NCI-H2227 (cell line): ENCODE results near the gene ZDHHC7.

ENCODE experiments used
- DNase-seq: peaks from one replicate; lab custom pipeline; 2025; ENCODE audit not compliant: unreplicated experiment; lab: John Stamatoyannopoulos, UW

ZDHHC7 gene

GRCh38 chr16:84965428-84966415 is 45.6 kb downstream of the ZDHHC7 start:
- no peak for DNase-seq

- no peak for DNase-seq
These were observed 46.8 kb downstream of the ZDHHC7 start for GRCh38 chr16:84964386-84965128.

GRCh38 chr16:84963066-84963465 is 48.3 kb downstream of the ZDHHC7 start:
- no peak for DNase-seq

- no peak for DNase-seq
These were observed 50.4 kb downstream of the ZDHHC7 start for GRCh38 chr16:84960942-84961341.

- DNase-seq, result no peak
These were observed 51.4 kb downstream of the ZDHHC7 start for GRCh38 chr16:84959784-84960417.

- DNase-seq, result no peak
These were observed 52.2 kb downstream of the ZDHHC7 start for GRCh38 chr16:84959045-84959576.

- DNase-seq, result no peak
These were observed 53.5 kb downstream of the ZDHHC7 start for GRCh38 chr16:84957792-84958191.

GRCh38 chr16:84957192-84957591 is 54.1 kb downstream of the ZDHHC7 start:
- DNase-seq, result no peak

GRCh38 chr16:84955427-84955826 is 55.9 kb downstream of the ZDHHC7 start:
- DNase-seq, result no peak

GRCh38 chr16:84953190-84953746 is 58.1 kb downstream of the ZDHHC7 start:
- no peak for DNase-seq

- peak; percentile 67 for DNase-seq
These were observed 58.8 kb downstream of the ZDHHC7 start for GRCh38 chr16:84952335-84953189.

GRCh38 chr16:84950906-84951305 is 60.4 kb downstream of the ZDHHC7 start:
- no peak for DNase-seq

GRCh38 chr16:84949772-84950436 is 61.4 kb downstream of the ZDHHC7 start:
- DNase-seq, result no peak

- no peak for DNase-seq
These were observed 62.3 kb downstream of the ZDHHC7 start for GRCh38 chr16:84948851-84949610.

- DNase-seq, result no peak
These were observed 63.1 kb downstream of the ZDHHC7 start for GRCh38 chr16:84947996-84948850.

- DNase-seq, result no peak
These were observed 64.3 kb downstream of the ZDHHC7 start for GRCh38 chr16:84947022-84947421.

GRCh38 chr16:84943620-84944019 is 67.7 kb downstream of the ZDHHC7 start:
- DNase-seq, result no peak

- no peak for DNase-seq
These were observed 68.5 kb downstream of the ZDHHC7 start for GRCh38 chr16:84942786-84943185.
